SKM-1 (cell line): ENCODE data around the gene F13B.
"Not testable (repeated sequence)": the region's sequence is repeated elsewhere in the genome, so short reads cannot be mapped to it uniquely, and the experiment has no call there.

ENCODE experiments used
- DNase-seq: peaks from one replicate; lab custom pipeline; 2025; ENCODE audit not compliant: unreplicated experiment; lab: John Stamatoyannopoulos, UW

The F13B gene

GRCh38 chr1:197066719-197067456 is at the start of gene F13B:
TSS of gene F13B (minus strand) at chr1:197067260. CDS start at chr1:197067223, 37 bp downstream.
- no peak for DNase-seq

GRCh38 chr1:197116156-197116555 is 49.1 kb upstream of the F13B start:
- no peak for DNase-seq

GRCh38 chr1:197106869-197107268 is 39.8 kb upstream of the F13B start:
- no peak for DNase-seq

GRCh38 chr1:197103300-197103699 is 36.2 kb upstream of the F13B start:
- DNase-seq = no peak

- DNase-seq = no peak
These were observed 34.9 kb upstream of the F13B start for GRCh38 chr1:197101978-197102377.

GRCh38 chr1:197100677-197101076 is 33.6 kb upstream of the F13B start:
- DNase-seq = no peak

- no peak for DNase-seq
These were observed 32.4 kb upstream of the F13B start for GRCh38 chr1:197099444-197099843.

- not testable (repeated sequence) for DNase-seq
These were observed 29.9 kb upstream of the F13B start for GRCh38 chr1:197096971-197097370.

GRCh38 chr1:197096137-197096536 is 29.1 kb upstream of the F13B start:
- no peak for DNase-seq

- DNase-seq = no peak
These were observed 26.3 kb upstream of the F13B start for GRCh38 chr1:197093226-197093885.

- no peak for DNase-seq
These were observed 25.5 kb upstream of the F13B start for GRCh38 chr1:197092491-197093023.

GRCh38 chr1:197083474-197083873 is 16.4 kb upstream of the F13B start:
- no peak for DNase-seq

- no peak for DNase-seq
These were observed 14.2 kb upstream of the F13B start for GRCh38 chr1:197081117-197081753.

GRCh38 chr1:197080323-197080722 is 13.3 kb upstream of the F13B start:
- no peak for DNase-seq

- no peak for DNase-seq
These were observed 9.5 kb upstream of the F13B start for GRCh38 chr1:197076585-197076984.

- DNase-seq = no peak
These were observed 6.9 kb upstream of the F13B start for GRCh38 chr1:197073978-197074377.

- no peak for DNase-seq
These were observed 378 bp upstream of the F13B start for GRCh38 chr1:197067457-197067818.

GRCh38 chr1:197066277-197066676 is 783 bp downstream of the F13B start:
- no peak for DNase-seq

- no peak for DNase-seq
These were observed 1.5 kb downstream of the F13B start for GRCh38 chr1:197065559-197065958.

GRCh38 chr1:197063212-197063611 is 3.8 kb downstream of the F13B start:
- no peak for DNase-seq

GRCh38 chr1:197062692-197063091 is 4.4 kb downstream of the F13B start:
- DNase-seq = no peak

GRCh38 chr1:197049100-197049499 is 18.0 kb downstream of the F13B start:
- no peak for DNase-seq
